GM12878 (cell line): ENCODE data around the gene LRRC4. TPM values are rescaled to one million over a fixed set of nuclear protein-coding genes. Genes with fewer than 3 reads are reported as not detected.

Source experiments
- ATAC-seq: fragments of 200-7000 bp; cut with Tn5 transposase; 3 replicates; pipeline ENCODE4 v1.9.1; 2020; ENCODE audit warnings: mild to moderate bottlenecking, moderate library complexity
- BruUV-seq: library from RNA; stranded (reverse); fragments of 400-500 nt; replicated peaks from 2 replicates; lab custom pipeline; 2021; lab: Mats Ljungman, UMichigan
- CTCF ChIA-PET: fragments of 300-600 bp; sonication (Branson Sonifier 250); formaldehyde crosslinking; extraction: SDS; loops from one replicate; lab custom pipeline; 2021; ENCODE audit warnings: inconsistent platforms; lab: Yijun Ruan, JAX
- POLR2A ChIA-PET: fragments of 350-600 bp; formaldehyde crosslinking; extraction: SDS; loops from one replicate; lab custom pipeline; 2021; ENCODE audit warnings: inconsistent platforms; lab: Charles Lee
- RAD21 ChIA-PET: fragments of 300-600 bp; sonication (Branson Sonifier 250); formaldehyde crosslinking; loops from one replicate; lab custom pipeline; 2023; ENCODE audit warnings: antibody characterized with exemption; ENCODE audit not compliant: unreplicated experiment; lab: Charles Lee
- SMC1A ChIA-PET: fragments of 300-600 bp; sonication (Branson Sonifier 250); formaldehyde crosslinking; loops from one replicate; lab custom pipeline; 2023; ENCODE audit not compliant: unreplicated experiment, uncharacterized antibody; lab: Charles Lee
- DNase-seq: peaks from one replicate; pipeline ENCODE4 v3.0.0-alpha.2; 2011; ENCODE audit warnings: low read depth, low spot score
- FAIRE-seq: peaks from 3 replicates; lab custom pipeline; 2011; peaks lifted over from hg19 to GRCh38; lab: Jason Lieb, UNC
- H2AFZ ChIP-seq: 2 replicates; pipeline ENCODE4 v1.6.0; 2011; ENCODE audit warnings: low read depth, low read length, control low read depth; ENCODE audit not compliant: control insufficient read depth
- H3K27ac ChIP-seq: 2 replicates; pipeline ENCODE4 v1.5.1; 2011; ENCODE audit warnings: control low read depth; ENCODE audit not compliant: control insufficient read depth, insufficient read depth
- H3K27me3 ChIP-seq, 2 experiments: replicated peaks in 1 of 2; 2 replicates each; pipeline versions ENCODE4 v1.6.0 to v1.6.1; 2011; ENCODE audit warnings: low read length in 1 of 2; ENCODE audit not compliant: control insufficient read depth in 2 of 2, insufficient read depth in 2 of 2
- H3K36me3 ChIP-seq, 2 experiments: 2 replicates each; pipeline ENCODE4 v1.5.1; 2011; ENCODE audit warnings: low read length in 1 of 2; ENCODE audit not compliant: control insufficient read depth in 2 of 2, insufficient read depth in 2 of 2
- H3K4me1 ChIP-seq: 2 replicates; pipeline ENCODE4 v1.6.1; 2011; ENCODE audit warnings: mild to moderate bottlenecking, low read length, moderate library complexity, mixed read lengths; ENCODE audit not compliant: control insufficient read depth, insufficient read depth
- H3K4me2 ChIP-seq: 2 replicates; pipeline ENCODE4 v1.6.0; 2011; ENCODE audit warnings: control low read depth; ENCODE audit not compliant: control insufficient read depth, insufficient read depth
- H3K4me3 ChIP-seq: fragments of 200-600 bp; sonication (generic); 2 replicates; pipeline ENCODE4 v1.5.1; 2016
- H3K79me2 ChIP-seq: 2 replicates; pipeline ENCODE4 v1.6.0; 2011; ENCODE audit warnings: low read length; ENCODE audit not compliant: control insufficient read depth, insufficient read depth
- H3K9ac ChIP-seq: 2 replicates; pipeline ENCODE4 v1.8.0; 2011; ENCODE audit warnings: low read length, control low read depth, mixed read lengths; ENCODE audit not compliant: control insufficient read depth, insufficient read depth
- H3K9me3 ChIP-seq: replicated peaks from 3 replicates; pipeline ENCODE4 v1.5.1; 2011; ENCODE audit warnings: mild to moderate bottlenecking, low read length; ENCODE audit not compliant: control insufficient read depth, insufficient read depth
- H4K20me1 ChIP-seq: 2 replicates; pipeline ENCODE4 v1.6.0; 2011; ENCODE audit not compliant: control insufficient read depth, insufficient read depth
- CTCF ChIP-seq, 3 experiments: IDR thresholded peaks in 2 of 3; conservative IDR thresholded peaks in 1 of 3; 2 replicates each; pipeline ENCODE4 v1.5.1; 2011; ENCODE audit warnings: low read depth in 3 of 3, low read length in 3 of 3, mild to moderate bottlenecking in 3 of 3, control low read depth in 2 of 3, moderate library complexity in 2 of 3, inconsistent platforms in 1 of 3, mixed read lengths in 1 of 3; ENCODE audit not compliant: control insufficient read depth in 2 of 3, insufficient read depth in 1 of 3; ENCODE audit errors: extremely low read depth in 1 of 3
- IKZF2 ChIP-seq, 2 experiments: fragments of 450-650 bp; IDR thresholded peaks; 2 replicates each; pipeline ENCODE4 v1.6.1; 2017; ENCODE audit warnings: mild to moderate bottlenecking in 2 of 2, moderate library complexity in 2 of 2
- RELA ChIP-seq: fragments of 450-650 bp; IDR thresholded peaks from 2 replicates; pipeline ENCODE4 v1.8.0; 2014; ENCODE audit warnings: borderline replicate concordance; ENCODE audit not compliant: partially characterized antibody
- SMAD1 ChIP-seq: fragments of 450-650 bp; IDR thresholded peaks from 2 replicates; pipeline ENCODE4 v1.6.1; 2018; ENCODE audit warnings: mild to moderate bottlenecking, low read depth; ENCODE audit not compliant: partially characterized antibody
- ZNF274 ChIP-seq: IDR thresholded peaks from one replicate; pipeline ENCODE4 v1.8.0; 2011; ENCODE audit not compliant: insufficient read length, insufficient read depth
- ZSCAN29 ChIP-seq: fragments of 450-650 bp; IDR thresholded peaks from 2 replicates; pipeline ENCODE4 v1.6.1; 2017; ENCODE audit warnings: mild to moderate bottlenecking, moderate library complexity
- WGBS: methylation state at CpG from one replicate; pipeline ENCODE4 v1.1.6; 2016; ENCODE audit warnings: low lambda C conversion rate; ENCODE audit not compliant: insufficient replicate concordance, insufficient coverage; ENCODE audit errors: missing lambda C conversion rate; 5-methylcytosine and 5-hydroxymethylcytosine counted together
- in situ Hi-C: fragments of 300-500 bp; cut with MboI; formaldehyde crosslinking; loops from 9 replicates; pipeline ENCODE4 v1.14.3; 2018; ENCODE audit warnings: mixed read lengths
- intact Hi-C: fragments of 100-400 bp; cut with micrococcal nuclease; formaldehyde crosslinking; loops from one replicate; pipeline ENCODE4 v1.14.2; 2022; ENCODE audit not compliant: unreplicated experiment
- polyA plus RNA-seq, 11 experiments: library from polyadenylated mRNA; depleted of rRNA in 4 of 11; unstranded in 6 of 11; stranded (reverse) in 5 of 11; fragments of >200 nt; fragmentation: Nextera tagmentation in 4 of 11; fragmentation: Illumina TruSeq in 1 of 11; extraction: Ambion mirVana in 4 of 11; extraction: Trizol in 1 of 11; gene quantifications; 1 replicate in 1 of 11; 2 replicates in 10 of 11; pipeline versions ENCODE4 v1.2.1 to v1.2.3, GENCODE V29; 2011 to 2016; ENCODE audit warnings: inconsistent platforms in 2 of 11, missing spikeins in 2 of 11, low read depth in 1 of 11
- total RNA-seq, 4 experiments: library from RNA; depleted of rRNA in 3 of 4; stranded (reverse); fragments of >200 nt in 3 of 4; fragmentation: Illumina TruSeq in 1 of 4; extraction: Trizol in 1 of 4; gene quantifications; 2 replicates each; pipeline versions ENCODE4 v1.2.1 to v1.2.3, GENCODE V29; 2013 to 2021

The LRRC4 gene
- total and polyA plus RNA-seq, 10 of the 15 experiments (the other 5 are each of a cell fraction or from before 2014, with no cell fraction given), result 0.06 to 0.85 (median 0.12) TPM; not detected in 4

- Histone ChIP-seq H3K79me2 (no peaks in the 10 kb centered on the region), H3K4me3 (no peak overlapping the region), H3K4me2 (no peak overlapping the region), H3K27me3 (no peaks in the 10 kb centered on the region), H2AFZ (no peak overlapping the region), H3K9ac (no peak overlapping the region), H3K27ac (no peak overlapping the region), H3K9me3 (no peaks in the 10 kb centered on the region), H3K4me1 (no peaks in the 10 kb centered on the region), H3K36me3 (peaks cover 2 to 34% of the 10 kb centered on the region in 2 experiments), H4K20me1 (peaks cover 5% of the 10 kb centered on the region)
- ATAC-seq, result no peak
- in situ Hi-C loops (no loop called here), intact Hi-C loops (no loop called here)
- RAD21 ChIA-PET, result no interaction called here
- BruUV-seq, result no TSS peak
- FAIRE-seq, result no peak
- TF ChIP-seq IKZF2 (IDR thresholded peaks at IDR 0.05) (no peak), ZNF274 (no peak)
- CTCF ChIA-PET, result interaction anchor here (1.1 to 1.5 kb wide), 3 partner anchors 27 to 192 kb away, joined by 3 to 5 read pairs (median 3); no protein-coding TSS in a partner anchor
- POLR2A ChIA-PET, result no interaction called here
- SMC1A ChIA-PET, result no interaction called here
- WGBS, result 63% methylated on average over 8 of the region's 8 CpGs
- no peak for DNase-seq
These were observed 13.1 kb downstream of the LRRC4 start for GRCh38 chr7:128017862-128018845.

GRCh38 chr7:128017460-128017859, 13.8 kb downstream of the LRRC4 start:
- 99% methylated on average over 6 of the region's 6 CpGs for WGBS
- TF ChIP-seq CTCF (IDR thresholded peaks at IDR 0.05 in 2 of 3, conservative IDR thresholded peaks at IDR 0.05 in 1 of 3; ENCODE audit: control insufficient read depth in 2 of 3, extremely low read depth in 1 of 3, insufficient read depth in 1 of 3, low read depth in 3 of 3, low read length in 3 of 3) (no peak), ZSCAN29 (no peak), SMAD1 (no peak), RELA (no peak)
- no peak overlapping the region for H3K4me3 ChIP-seq
- peaks cover 4 to 39% of the 10 kb centered on the region in 2 experiments for H3K36me3 ChIP-seq
- intact Hi-C loops (no loop called here), in situ Hi-C loops (no loop called here)
- SMC1A ChIA-PET, result no interaction called here
- H3K4me2 ChIP-seq, result no peak overlapping the region
- POLR2A ChIA-PET, result no interaction called here
- H3K79me2 ChIP-seq, result no peaks in the 10 kb centered on the region
- BruUV-seq, result no TSS peak
- no peak overlapping the region for H2AFZ ChIP-seq
- H3K9ac ChIP-seq, result no peak overlapping the region
- ATAC-seq, result no peak
- CTCF ChIA-PET, result interaction anchor here (1.5 kb wide), 1 partner anchor 28 kb away, joined by 5 read pairs; no protein-coding TSS in a partner anchor
- H3K9me3 ChIP-seq, result no peaks in the 10 kb centered on the region
- no peak for FAIRE-seq
- H3K27ac ChIP-seq, result no peak overlapping the region
- DNase-seq, result no peak
- RAD21 ChIA-PET, result no interaction called here
- no peaks in the 10 kb centered on the region for H3K4me1 ChIP-seq
- H3K27me3 ChIP-seq, result no peaks in the 10 kb centered on the region
- H4K20me1 ChIP-seq, result peaks cover 5% of the 10 kb centered on the region; the same call in 1 of the 2 replicates
